NCI-H748 treated with DMSO at 0.1 percent for 48 hours (cell line): ENCODE measurements around the gene AGBL1.
"Not testable (repeated sequence)": the region's sequence is repeated elsewhere in the genome, so short reads cannot be mapped to it uniquely, and the experiment has no call there.

ENCODE experiments used
- DNase-seq: peaks from one replicate; lab custom pipeline; 2025; lab: John Stamatoyannopoulos, UW

The AGBL1 gene

GRCh38 chr15:86935841-86936240 is 856.2 kb downstream of the AGBL1 start:
- no peak for DNase-seq

GRCh38 chr15:86942285-86942684 is 862.6 kb downstream of the AGBL1 start:
- no peak for DNase-seq

GRCh38 chr15:86948719-86949118 is 869.0 kb downstream of the AGBL1 start:
- DNase-seq: no peak

- DNase-seq: no peak
Measured at GRCh38 chr15:86959254-86959653, 879.6 kb downstream of the AGBL1 start.

GRCh38 chr15:86961669-86962068 is 882.0 kb downstream of the AGBL1 start:
- no peak for DNase-seq

DNA sequence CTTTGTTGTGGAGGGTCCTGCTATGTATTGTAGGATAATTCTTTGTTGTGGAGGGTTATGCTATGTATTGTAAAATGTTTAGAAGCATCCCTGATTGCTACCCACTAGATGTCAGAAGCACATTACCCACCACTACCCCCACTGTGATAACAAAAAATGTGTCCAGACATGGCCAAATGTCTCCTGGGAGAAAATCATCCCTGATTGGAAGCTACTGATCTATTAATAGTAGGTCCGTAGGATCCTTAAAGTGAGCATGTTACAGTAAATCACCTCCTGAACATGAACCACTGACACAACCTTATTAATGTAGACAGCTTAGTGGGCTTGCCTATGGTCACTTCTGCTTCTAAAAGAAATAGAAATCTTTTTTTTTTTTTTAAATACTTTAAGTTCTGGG is 884.6 kb downstream of the AGBL1 start:
- DNase-seq: no peak

DNA sequence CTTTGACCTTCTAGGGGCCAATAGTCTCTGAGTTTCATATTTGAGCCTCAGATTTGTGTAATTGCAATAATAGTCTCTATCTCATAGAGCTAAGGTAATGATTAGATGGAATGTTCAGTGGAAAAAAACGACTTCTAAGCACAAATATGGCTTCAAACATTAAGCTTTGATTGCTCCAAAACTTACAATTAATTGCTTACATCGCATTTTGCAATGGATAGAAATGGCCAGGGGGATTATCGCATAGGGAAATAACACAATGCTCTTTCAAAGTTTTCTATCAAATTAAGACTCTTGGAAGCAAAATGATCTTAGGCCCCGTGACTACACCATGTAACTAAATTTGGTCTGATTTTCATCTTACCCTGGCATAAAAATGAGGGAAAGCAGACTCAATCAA is 888.6 kb downstream of the AGBL1 start:
- no peak for DNase-seq

DNA sequence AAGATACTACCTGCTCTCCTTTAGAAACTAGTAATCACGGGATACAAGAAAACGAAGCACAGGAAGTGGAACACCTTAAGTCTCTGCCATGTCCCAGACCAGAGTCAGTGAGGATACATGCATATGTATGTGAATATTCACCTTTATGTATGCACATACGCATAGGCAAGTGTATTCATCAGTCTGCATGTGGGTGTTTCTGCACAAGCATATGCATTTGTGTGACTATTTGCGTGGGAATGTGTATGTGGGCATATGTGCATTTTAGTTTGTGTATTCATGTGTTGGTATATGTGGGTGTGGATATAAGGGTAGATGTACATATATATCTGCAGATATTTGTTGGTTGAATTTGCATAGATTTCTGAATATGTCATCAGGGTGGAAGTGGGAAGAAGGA is 889.7 kb downstream of the AGBL1 start:
- DNase-seq: no peak

DNA sequence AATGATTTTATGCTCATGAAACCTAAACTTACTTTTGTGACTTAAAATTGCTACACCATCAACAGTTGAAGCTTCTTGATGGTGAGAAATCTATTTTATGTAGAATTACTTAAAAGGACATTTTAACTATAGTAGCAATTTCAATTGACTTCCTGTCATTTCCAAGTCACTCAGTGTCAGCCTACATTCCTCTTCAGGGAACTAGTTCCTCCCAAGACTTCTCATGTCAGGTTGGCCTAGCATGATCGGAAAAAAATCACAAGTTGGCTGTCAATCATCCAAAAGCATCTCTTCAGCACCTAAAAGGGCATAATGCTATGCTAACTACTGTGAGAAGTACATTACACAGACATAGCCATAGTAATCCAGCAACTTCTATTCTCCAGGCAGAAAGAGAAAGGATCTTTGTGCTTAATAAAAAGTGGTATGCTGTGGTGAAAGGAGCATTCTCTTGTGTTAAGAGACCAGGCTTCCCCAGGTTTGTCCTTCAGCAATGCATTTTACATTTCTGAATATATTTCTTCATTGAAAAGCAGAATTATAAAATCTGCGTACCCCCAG is 893.7 kb downstream of the AGBL1 start:
- DNase-seq: no peak

DNA sequence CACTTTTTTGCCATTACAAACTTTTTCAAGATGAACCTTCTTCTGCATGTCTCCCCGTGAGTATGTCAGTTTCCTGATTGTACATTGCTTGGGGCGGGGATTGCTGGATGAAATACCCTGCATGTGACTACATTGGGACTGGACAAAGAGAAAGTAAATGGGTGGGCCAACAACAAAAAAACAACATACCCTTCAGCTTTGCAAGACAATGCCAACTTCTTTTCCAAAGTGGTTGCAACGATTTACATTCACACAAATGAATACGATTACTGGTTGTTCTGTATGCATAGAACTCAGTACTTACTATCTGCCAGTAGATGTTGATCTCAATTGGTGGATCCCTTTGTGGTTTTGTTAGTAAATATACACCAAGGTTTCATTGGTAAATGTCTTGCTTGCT is 908.4 kb downstream of the AGBL1 start:
- no peak for DNase-seq

DNA sequence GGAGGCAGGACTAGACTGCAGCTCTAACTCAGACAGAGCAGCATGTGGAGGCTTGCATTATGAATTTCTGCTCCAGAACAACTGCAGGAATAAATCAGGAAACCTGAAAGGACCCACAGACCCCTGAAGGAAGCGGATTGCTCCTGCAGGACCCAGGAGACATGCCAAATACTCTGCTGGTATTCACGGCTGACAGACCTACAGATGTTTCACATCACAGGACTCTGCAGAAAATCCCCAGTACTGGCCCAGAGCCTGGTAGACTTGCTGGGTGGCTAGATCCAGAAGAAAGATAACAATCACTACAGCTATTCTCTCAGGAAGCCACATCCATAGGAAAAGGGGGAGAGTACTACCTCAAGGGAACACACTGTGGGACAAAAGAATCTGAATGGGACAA is 942.1 kb downstream of the AGBL1 start:
- no peak for DNase-seq

DNA sequence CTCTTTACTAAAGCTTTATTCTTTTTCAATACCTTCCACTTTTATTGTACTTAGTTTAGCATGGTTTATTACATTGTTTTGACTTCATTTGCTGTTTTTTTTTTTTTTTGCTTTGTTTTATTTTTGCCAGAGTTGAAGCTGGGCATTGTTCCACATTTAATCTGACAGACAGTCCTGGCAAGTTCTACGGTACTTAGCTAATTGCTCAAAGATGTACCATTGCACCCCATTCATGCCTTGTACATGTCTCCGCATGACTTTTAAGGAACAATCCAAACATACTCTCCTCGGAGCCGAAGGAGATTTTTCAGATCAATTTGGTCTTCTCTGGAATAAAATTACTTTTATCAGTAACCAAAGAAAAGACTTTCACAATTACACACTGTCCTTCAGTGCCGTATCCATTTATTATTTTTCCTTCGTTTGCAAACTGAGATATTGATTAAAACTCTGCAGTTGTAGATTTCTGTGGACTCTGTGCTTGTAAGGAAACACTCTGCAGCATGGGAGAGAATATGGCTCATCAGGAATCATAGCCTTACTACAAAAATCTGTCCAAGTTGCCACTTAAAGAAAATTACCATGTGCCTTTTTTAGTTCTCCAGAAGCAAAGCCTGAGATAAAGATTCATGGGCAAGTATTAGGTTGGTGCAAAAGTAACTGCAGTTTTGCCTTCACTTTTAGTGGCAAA is 952.0 kb downstream of the AGBL1 start:
- no peak for DNase-seq

DNA sequence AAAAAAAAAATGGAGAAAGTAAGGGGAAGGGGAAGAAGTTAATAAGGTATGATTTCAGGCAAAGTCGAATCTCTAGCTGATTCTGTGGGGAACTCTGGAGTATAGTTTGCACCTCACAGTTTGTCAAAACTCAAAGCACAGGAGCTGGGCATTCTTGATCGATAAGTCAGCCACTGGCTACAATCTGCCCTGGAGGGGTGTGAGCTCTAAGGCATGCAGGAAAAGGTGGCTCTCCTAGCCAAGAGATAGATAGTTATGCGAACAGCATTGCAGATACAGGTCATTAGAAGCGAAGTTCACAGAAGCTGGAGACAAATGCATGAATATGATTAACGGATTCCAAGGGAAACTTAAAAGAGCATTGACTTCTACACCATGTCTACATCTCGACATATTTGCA is 952.6 kb downstream of the AGBL1 start:
- DNase-seq: no peak

- DNase-seq: no peak
Measured at GRCh38 chr15:87033056-87033455, 953.4 kb downstream of the AGBL1 start.

GRCh38 chr15:87034886-87035285 is 955.2 kb downstream of the AGBL1 start:
- no peak for DNase-seq

DNA sequence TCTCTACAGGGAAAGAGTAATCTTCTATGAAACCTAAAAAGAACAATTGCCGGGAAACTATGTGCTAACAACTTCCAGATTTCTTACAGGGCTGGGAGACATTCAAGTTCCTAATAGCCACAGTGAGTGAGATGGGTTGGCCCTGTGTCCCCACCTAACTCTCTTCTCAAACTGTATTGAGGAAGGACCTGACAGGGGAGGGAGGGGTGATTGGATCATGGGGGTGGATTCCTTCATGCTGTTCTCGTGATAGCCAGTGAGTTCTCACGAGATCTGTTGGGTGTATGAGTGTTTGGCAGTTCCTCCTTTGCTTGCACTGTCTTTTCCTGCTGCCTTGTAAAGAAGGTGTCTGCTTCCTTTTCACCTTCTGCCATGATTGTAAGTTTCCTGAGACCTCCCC is 958.7 kb downstream of the AGBL1 start:
- no peak for DNase-seq

GRCh38 chr15:87042619-87043018 is 962.9 kb downstream of the AGBL1 start:
- DNase-seq: not testable (repeated sequence)

DNA sequence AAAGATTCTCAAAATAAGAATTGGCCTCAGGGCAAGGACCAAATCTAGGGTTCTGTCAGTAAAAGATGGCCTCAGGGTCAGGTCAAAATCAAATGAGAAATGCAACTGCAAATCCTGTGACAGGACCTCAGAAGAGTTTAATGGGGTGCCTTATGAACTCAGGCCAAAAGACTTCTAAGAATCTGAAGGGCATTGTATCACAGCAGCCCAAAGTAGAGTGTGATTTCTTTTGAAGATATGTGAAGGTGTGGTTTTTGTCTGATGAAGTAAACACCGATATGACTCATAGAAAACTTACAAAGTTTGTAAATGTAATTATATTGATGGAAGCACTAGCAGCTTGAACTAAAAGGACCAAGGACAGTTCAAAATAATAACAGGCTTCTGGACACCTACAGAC is 966.1 kb downstream of the AGBL1 start:
- DNase-seq: no peak

DNA sequence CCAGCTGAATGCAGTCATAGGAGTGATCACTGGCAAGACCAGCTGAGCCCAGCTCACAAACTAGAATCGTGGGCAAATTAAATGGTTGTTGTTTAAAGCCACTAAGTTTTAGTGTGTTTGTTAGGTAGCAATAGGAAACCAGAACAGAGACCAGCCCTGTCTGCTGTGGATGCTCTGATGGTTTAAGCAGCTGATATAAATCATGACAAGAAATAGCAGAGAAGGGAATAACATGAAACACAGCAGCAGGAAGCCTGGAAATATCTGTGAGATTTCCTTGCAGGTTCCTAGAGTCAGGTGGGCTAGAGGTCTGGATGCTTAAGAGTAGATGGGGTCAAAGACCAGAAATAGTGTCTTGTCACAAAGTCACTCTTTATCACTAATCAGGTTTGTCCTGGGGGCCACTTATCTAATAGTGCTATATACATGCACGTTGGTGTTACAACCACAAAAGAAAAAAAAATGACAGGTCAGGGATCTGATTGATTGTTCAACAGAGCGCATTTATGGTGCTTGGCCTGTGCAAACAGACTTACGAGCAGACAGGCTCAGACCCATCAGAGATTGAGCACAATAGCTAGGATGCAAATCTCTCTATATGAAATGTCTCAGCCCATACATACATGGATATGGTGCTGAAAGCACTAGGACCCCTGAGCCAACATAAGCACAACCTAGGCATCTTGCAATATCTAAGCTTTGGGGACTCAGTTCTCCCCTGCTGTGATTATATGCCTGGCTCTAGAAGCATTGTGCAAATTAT is 967.7 kb downstream of the AGBL1 start:
- peak; percentile 49 for DNase-seq
